ENCODE measurements around the gene WDR93.
A peak's percentile ranks its signal among the peaks of the same experiment; 100 is the strongest.

WDR93 gene

GRCh38 chr15:89690276-89691218, at the start of gene WDR93, which contains the start of gene PEX11A:
WDR93 (plus strand) TSS chr15:89690811; CDS start chr15:89701747, 10,936 bp downstream.
PEX11A (minus strand) TSS chr15:89690754; CDS start chr15:89690632, 122 bp downstream.
- DNase-seq (ENCODE audit: low read depth in 2 of 2) = peak; percentile 39 to 61

GRCh38 chr15:89641053-89641452, 49.6 kb upstream of the WDR93 start:
- DNase-seq (ENCODE audit: low read depth in 2 of 2) = no peak

- no peak for DNase-seq (ENCODE audit: low read depth in 2 of 2)
Measured at GRCh38 chr15:89642106-89642505, 48.5 kb upstream of the WDR93 start.

GRCh38 chr15:89645680-89646079, 44.9 kb upstream of the WDR93 start:
- DNase-seq (ENCODE audit: low read depth in 2 of 2) = no peak

GRCh38 chr15:89646416-89647141, 44.0 kb upstream of the WDR93 start:
- no peak for DNase-seq (ENCODE audit: low read depth in 2 of 2)

GRCh38 chr15:89647191-89647851, 43.3 kb upstream of the WDR93 start:
- peak; percentile 25 to 41 for DNase-seq (ENCODE audit: low read depth in 2 of 2)

GRCh38 chr15:89648106-89649012, 42.3 kb upstream of the WDR93 start:
- DNase-seq (ENCODE audit: low read depth in 2 of 2) = no peak

- no peak for DNase-seq (ENCODE audit: low read depth in 2 of 2)
Measured at GRCh38 chr15:89649013-89649625, 41.5 kb upstream of the WDR93 start.

GRCh38 chr15:89649716-89650115, 40.9 kb upstream of the WDR93 start:
- DNase-seq (ENCODE audit: low read depth in 2 of 2) = no peak

GRCh38 chr15:89652131-89652530, 38.5 kb upstream of the WDR93 start:
- no peak for DNase-seq (ENCODE audit: low read depth in 2 of 2)

- no peak for DNase-seq (ENCODE audit: low read depth in 2 of 2)
Measured at GRCh38 chr15:89652666-89653065, 37.9 kb upstream of the WDR93 start.

GRCh38 chr15:89653578-89653977, 37.0 kb upstream of the WDR93 start:
- no peak for DNase-seq (ENCODE audit: low read depth in 2 of 2)

- DNase-seq (ENCODE audit: low read depth in 2 of 2) = no peak
Measured at GRCh38 chr15:89654301-89654761, 36.3 kb upstream of the WDR93 start.

- DNase-seq (ENCODE audit: low read depth in 2 of 2) = no peak
Measured at GRCh38 chr15:89654847-89655805, 35.5 kb upstream of the WDR93 start, which contains the start of gene KIF7. KIF7 (minus strand) TSS chr15:89655467; CDS start chr15:89652930, 2,537 bp downstream.

- no peak for DNase-seq (ENCODE audit: low read depth in 2 of 2)
Measured at GRCh38 chr15:89656116-89656815, 34.3 kb upstream of the WDR93 start.

GRCh38 chr15:89657686-89658200, 32.9 kb upstream of the WDR93 start:
- no peak for DNase-seq (ENCODE audit: low read depth in 2 of 2)

GRCh38 chr15:89659295-89659694, 31.3 kb upstream of the WDR93 start:
- no peak for DNase-seq (ENCODE audit: low read depth in 2 of 2)

GRCh38 chr15:89660556-89660955, 30.1 kb upstream of the WDR93 start:
- no peak for DNase-seq (ENCODE audit: low read depth in 2 of 2)
